Middle frontal gyrus (tissue), 1 donor: ENCODE measurements around the gene WWP2.

Experiments
- DNase-seq: peaks from one replicate; pipeline ENCODE4 v3.0.0-alpha.2; 2015; ENCODE audit warnings: low spot score; ENCODE audit errors: extremely low spot score

Gene WWP2

DNA sequence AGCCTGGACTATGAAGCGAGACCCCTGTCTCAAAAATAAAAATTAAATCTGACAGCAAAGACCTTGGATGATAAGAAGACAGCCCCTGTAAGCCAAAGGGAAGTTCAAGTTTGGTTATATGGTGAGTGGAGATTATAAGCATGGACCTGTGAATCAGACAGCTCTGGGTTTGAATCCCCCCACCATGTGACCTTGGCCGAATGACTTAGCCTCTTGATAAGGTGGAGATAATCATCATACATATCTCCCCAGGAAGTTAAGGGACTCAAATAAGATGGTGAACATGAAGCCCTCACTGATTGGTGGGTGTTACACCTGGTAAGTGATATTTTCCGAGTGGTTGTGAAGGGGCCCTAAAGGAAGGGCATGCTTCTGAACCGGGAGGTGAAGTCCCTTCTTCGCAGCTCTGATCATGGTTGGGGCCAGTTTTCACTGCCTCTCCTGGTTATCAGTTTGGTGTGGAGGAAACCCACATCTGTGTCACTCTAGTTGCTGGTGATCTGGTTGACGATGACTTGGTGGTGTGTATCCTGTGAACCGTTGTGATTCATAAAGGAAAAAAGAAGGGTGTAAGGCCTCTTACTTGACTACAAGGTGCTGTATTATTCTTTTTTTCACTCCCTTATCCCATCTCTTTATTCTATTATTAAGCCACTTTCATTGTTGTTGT, 127.3 kb downstream of the WWP2 start:
- no peak for DNase-seq

DNA sequence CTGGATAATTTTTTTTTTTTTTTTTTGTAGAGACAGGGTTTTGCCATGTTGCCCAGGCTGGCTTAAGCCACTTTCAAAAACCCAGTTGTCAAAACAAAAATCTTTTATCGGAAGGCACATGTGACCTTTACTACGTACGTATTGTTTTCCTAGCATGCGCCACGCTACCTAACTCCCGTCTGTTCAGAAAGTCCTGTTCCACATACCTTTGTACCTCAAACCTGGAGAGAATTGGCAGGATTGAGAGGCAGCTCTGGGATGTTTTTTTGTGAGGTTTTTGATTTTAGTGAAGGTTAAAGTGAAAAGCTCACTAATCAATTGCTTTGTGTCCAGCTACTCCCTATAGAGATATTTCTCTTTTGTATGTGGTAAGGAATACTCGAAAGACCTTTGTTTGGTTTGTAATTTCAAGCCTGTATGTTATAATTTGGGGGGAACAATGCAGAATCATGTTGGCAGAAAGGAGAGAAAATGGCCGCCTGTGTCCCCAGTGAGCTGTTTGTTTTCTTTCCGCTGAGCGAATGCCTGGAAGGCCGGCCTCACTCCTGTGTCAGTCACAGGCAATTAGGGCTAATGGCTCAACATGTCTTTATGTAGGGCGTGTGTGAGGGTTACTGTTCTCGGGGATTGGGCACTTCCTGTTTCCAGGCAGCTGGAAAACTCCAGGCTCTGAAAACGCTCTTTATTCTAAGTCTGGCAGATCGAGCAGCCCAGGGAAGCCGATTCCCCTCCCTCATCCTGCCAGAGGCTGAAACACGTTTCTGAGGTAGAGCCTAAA, 128.2 kb downstream of the WWP2 start:
- DNase-seq = peak; percentile 87

DNA sequence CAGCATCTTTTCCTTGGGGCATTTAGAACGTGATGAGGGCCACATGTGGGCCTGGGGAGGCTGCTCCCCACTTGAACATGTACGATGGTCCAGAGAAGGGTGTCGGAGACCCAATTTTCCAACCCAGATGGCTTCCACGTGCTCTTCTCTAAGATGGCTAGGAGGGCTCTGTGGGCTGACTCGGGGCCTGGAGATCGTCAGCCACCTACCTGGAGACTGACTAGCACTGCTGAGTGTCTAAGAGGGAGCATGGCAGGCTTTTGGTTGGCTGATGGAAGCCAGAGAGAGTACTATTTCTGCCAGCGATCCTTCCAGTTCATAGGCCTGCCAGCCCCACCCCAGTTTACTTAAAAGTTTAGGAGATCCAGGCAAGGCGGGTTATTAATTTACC, 128.8 kb downstream of the WWP2 start:
- no peak for DNase-seq

DNA sequence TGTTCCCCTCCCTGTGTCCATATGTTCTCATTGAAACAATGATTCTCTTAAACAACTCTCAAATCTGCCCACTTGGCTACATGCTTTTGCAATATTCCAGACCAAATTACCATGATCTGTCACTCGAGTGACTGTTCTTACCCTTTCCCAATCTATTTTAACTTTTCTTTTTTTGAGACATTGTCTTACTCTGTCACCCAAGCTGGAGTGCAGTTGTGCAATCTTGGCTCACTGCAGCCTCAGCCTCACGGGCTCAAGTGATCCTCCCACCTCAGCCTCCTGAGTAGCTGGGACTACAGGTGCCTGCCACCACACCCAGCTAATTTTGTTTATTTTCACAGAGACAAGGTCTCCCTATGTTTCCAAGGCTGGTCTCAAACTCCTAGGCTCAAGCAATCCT, 130.2 kb downstream of the WWP2 start:
- no peak for DNase-seq

DNA sequence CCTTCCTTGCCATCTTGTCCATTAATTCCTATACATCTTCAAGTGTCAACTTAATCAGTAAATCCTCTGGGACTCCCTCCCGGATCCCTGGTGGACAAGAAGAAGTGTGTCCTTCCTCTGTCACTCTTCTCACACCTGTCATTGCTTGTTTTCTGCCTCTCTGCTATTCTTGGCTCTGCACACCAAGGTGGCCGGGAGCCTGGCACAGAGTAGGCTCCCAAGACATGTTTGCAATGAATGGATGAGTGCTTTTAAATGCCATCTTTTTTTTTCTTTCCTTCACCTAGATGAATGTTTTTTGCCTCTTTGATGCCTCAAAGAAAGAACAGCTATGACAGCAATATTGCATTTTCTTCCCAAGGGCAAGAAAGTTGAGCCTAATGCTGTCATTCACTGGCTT, 131.0 kb downstream of the WWP2 start:
- no peak for DNase-seq

DNA sequence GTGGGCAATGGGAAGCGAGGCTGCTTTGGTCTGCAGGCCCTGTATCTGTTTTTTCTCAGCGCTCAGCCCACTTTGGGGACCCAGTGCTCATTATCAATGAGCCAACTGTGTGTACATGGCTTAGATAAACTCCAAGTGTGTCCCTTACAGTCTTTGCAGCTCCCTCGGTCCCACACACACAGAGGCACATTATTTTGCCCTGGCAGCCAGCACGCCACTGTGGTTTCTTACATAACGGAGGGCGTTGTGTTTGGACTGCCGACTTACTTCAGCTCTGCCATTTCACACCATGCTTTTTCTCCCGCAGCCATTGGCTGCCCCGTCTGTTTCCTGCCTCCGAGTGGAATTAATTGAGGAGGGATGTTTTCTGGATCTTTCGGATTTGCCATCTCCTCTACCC, 132.5 kb downstream of the WWP2 start:
- peak; percentile 43 for DNase-seq

DNA sequence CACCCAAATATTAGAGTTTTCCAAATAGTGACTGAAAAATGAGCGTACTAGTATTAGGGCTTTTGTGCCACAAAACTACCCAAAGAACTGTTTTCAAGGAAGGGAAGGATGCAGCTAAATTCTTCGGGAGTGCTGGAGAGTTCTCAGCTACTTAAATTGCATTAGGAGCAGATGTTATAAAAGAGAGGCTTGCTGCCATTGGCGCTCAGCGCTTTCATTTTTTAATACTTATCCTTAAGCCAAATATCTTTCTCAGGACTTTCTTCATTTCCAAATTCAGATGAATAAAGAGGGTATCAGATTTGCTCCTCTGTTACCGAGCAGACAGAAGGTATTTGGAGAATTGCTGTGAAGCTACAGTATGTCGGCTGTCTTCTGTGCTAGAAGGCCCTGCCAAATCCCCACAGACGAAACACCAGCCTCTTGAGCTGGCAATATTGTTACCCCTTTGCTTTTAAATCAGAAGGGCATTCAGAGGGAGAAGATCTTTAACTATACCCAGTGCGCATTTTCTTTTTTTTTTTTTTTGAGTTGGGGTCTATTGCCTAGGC, 141.8 kb downstream of the WWP2 start:
- no peak for DNase-seq

DNA sequence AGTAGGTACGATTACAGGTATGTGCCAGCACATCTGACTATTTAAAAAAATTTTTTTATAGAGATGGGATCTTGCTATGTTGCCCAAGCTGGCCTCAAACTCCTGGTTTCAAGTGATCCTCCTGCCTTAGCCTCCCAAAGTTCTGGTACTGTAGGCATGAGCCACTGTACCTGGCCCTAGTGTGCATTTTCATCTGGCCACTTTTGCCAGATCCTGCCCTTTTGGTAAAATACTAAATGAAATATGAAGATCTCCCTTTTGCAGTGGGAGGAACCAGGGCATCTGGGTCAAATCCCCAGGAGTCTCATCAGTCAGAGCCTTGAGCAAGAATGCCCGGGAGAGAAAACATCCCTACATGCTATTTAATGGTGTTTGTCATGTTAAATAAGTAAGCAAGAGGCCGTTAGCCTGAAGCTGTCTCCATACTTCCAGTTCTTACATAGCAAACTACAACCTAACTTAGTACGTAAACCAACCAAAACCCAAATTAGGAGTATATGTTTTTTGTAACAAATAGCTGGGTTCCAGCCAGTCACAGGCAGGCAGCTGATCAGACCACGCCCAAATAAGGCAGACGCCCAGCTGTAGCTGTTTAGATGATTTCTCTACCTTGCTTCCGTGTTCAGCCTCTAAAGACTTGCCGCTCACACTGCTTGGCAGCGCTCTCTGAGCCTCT, 142.5 kb downstream of the WWP2 start:
- DNase-seq = no peak

DNA sequence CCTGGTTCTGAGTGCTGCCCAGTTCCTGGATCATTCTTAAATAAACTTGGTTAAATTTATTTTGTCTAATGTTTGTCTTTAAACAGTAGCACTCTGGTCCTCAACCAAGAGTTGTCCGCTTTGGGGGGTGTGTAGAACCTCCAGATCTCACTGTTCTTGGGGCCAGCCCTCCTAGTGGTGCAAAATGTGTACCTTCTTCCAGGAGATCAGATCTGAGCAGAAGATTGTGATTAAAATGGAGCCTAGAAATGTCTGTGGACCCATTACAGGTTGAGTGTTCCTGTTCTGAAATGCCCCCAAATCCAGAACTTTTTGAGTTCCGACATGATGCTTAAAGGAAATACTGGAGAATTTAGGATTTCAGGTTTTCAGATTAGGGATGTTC, 143.0 kb downstream of the WWP2 start:
- no peak for DNase-seq

DNA sequence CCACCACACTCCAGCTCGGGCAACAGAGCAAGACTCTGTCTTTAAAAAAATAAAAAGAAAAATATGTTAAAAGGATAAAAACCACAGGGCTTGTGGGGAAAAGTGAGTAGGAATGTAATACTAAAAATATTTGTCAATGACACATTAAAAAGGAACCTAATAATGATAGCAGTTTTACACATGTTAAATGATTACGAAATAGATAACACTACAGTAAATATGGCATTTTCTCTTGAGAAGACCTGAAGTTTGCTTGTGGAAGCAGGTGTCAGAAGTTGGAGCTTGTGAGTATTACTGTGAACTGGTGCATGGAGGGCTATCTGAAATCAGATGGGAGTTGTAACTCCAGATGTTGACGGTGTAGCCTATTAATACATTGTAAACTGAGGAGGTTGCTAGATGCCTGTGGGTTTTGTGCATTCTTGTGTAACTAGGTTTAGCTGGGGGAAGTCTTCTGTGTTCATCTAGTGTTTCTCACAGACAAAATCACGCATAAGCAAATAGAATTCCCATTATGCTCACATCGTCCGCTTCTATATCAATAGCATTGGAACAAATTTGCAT, 144.8 kb downstream of the WWP2 start:
- DNase-seq = no peak

DNA sequence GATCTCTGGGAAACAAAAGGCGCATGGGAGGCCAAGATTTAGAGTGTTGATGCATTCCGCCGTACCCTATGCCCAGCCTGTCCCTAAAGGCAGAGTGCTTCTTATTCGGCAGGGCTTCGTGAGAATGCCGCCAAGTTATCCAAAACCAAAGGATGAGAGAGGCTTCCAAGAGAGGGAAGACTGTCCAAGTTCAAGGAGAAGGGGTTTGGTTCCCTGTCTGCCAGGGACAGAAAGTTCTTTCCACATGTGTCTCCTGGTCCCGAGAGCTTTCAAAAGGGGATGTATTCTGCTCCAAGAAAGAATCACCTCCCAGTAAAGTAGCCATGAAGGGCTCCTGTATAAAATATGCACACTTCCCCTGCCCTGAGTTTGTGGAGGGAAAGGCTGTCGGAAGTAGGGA, 146.9 kb downstream of the WWP2 start:
- no peak for DNase-seq

DNA sequence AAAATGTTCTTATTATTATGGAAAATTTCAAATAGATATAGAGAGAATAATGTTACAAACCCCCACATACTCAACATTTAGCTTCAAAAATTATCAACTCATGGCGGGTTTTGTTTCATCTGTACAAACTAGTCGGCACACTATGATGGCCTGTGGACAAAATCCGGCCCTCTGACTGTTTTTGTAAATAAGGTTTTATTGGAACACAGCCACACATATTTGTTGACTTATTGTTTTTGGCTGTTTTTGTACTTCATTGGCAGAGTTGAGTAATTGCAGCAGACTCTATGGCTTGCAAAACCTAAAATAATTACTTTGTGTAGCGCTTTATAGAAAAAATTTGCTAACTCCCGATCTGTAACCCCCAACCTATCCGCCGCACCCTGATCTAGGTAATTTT, 147.6 kb downstream of the WWP2 start:
- no peak for DNase-seq

DNA sequence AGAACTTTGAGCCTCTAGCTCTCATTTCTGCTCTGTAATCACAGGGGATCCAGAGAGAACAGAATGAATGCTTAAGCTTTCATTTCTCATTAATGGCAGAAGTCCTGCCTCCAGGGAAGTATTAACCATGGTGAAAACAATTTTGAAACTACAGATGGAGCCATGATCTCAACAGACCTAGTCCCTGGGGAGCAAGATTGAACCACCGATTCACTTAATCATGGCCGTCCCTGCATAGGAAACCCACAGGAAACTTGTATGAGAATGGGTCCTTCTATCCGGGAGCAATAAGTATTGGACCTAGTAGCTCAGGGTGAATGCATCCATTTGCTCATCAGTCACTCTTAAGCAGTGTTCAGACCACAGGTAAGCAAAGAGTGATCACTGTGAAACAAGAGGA, 148.8 kb downstream of the WWP2 start:
- DNase-seq = no peak

DNA sequence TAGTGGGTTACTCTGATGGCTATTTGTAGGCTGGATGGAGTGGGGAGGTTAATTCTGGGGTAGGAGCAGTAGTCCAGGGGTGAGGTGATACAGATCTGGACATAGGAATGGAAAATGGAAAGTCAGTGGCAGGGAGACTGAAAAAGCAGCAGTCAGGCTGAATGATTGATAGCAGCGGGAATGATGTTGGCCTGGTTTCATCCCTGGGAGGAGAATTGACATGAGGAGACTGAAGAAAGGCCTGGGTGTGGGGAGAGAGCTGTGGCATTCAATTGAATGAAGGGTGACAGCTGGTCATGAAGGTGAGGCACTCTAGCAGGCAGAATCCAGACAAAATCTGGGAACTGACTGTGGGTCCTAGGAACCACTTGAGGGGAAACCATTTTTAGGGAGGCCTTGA, 154.3 kb downstream of the WWP2 start:
- DNase-seq = no peak

DNA sequence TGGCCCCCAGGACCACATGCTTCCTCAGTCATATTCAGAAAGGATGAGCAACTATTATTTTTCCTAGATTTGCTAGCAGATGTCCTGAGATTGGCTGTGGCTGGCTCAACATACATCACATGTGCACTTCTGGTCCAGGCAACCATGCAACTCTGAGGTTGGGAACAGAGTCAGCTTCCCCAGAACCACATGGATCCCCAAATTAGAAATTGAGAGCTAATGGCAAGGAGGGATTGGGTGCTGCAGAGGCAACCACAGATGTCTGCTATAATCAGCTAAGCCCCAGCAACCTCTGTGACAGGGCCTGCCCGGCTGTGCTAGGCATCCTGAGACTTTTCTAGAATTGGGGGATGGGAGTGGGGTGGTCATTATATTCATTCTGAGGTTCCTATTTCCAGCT, 155.2 kb downstream of the WWP2 start:
- no peak for DNase-seq

DNA sequence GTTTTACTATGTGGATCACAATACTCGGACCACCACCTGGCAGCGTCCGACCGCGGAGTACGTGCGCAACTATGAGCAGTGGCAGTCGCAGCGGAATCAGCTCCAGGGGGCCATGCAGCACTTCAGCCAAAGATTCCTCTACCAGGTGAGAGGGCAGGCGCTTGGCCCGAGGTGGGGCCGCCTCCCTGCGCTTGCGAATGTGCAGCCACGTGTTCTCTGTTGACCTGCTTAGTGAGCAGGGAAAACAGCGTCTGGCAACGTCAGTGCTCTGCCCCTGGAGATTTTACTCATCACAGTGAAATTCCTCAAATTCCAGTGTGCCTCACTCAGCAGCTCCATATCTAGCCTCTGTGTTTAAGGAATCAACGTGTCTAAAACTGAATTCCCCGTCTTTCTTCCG, 155.6 kb downstream of the WWP2 start:
- DNase-seq = no peak

DNA sequence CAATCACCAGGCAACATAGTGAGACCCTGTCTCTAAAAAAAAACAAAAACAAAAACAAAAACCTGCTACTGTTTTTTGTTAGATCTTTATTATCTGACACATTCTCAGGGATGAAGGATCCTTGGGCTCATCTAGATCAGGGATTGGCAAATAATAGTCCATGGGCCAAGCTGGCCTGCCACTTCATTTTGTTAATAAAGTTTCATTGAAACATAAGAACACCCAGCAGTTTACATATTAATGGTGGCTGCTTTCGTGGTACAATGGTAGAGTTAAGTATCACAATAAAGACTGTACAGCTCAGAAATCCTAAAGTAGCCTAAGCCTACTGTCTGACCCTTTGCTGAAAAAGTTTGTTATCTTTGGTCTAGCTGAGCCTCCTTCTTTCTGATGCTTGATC, 156.1 kb downstream of the WWP2 start:
- DNase-seq = no peak

DNA sequence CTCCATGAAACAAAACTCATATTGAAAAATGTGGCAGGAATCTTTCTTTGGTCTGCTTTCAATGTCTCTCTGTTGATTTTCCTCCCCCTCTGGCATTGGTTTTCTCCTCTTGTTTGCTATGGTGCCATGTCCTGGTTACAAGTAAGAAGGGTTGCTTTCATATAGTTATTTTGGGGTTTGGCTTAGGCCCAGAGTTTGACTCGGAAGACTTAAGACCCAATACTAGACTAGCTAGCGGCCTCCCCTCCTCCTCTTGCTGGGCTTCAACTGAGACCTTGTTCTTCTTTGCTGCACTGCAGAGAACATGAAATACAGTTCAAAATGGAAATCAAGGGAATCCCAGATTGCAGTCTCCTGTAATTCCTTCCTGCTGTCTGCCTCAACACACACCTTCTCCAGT, 159.0 kb downstream of the WWP2 start:
- no peak for DNase-seq

DNA sequence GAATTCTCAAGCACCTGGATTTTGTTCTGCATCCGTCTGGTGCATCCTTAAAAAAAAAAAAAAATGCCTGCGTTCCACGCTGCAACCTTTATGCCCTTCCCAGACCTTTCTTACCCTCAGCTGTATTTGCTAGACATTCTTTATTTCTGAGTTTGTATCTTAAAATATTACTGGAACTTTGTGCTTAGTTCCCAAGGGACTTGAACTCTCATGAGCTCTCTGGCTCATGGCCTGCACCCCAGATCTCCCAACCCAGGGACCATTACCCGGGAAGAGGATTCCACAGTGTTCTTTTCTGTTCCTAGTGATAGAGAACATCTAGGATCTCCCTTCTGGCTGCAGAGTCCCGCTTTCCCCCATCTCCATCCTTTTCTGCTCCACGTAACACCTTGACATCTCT, 160.1 kb downstream of the WWP2 start:
- DNase-seq = no peak

DNA sequence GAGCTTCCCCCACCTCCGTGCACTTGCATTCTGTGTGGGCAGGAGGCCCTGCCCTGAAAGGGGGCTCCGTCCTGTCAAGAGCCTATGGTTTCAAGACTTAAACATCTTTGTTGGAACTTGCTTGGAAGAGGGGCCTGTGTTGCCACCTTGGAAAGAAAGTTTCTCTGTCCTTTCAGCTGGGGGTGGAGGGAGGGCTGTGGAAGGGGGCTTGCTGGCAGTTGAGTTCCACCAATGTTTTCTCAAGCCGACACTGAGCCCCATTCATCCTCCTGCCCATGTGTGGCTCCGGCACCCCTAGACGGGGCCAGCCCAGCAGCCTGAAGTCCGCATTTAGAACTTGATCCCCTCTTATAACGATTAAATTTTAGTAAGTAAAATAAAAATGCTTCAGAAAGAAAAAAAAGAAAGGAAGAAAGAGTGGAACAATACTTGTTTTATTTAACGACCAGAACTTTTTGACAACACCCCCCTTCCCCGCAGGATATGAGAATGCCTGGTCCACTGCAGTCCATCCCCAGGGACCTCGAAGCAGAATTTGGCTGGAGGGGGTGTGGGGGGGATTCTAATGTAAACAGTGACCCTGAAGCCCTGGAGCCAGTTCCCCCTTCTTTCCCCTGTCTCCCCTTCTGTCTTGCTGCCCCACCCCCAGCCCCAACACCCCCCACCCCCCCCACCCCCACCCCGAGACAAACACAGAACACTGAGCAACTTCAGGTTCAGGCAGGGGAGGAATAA, 162.1 kb downstream of the WWP2 start:
- no peak for DNase-seq

DNA sequence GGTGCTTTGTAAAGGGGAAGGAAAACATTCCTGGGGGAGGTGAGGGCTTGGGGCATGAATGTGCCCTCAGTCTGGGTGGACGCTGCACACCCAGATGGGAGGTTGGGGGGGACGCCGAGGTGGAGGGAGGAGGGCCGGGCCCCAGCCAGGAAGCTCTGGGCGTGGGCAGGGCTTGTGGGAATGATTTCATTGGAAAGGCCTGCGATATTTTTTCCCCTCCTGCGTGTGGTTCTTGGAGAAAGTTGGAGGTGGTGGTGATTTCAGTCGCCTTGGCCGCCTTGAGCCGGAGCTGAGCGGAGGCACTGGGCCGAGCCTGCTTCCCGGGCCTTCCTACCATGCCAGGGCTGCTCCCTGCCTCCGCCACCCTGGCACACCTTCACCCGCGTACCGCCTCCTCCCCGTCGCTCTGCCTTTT, 162.7 kb downstream of the WWP2 start:
- DNase-seq = no peak
